ENCODE measurements around the gene SUPT20H. TPM values are rescaled to one million over a fixed set of nuclear protein-coding genes. Genes with fewer than 3 reads are reported as not detected.

The SUPT20H gene
- total and polyA plus RNA-seq, 2 of the 13 experiments (the other 11 are each of a cell fraction or from before 2014, with no cell fraction given): 35.0 to 63.6 TPM

DNA sequence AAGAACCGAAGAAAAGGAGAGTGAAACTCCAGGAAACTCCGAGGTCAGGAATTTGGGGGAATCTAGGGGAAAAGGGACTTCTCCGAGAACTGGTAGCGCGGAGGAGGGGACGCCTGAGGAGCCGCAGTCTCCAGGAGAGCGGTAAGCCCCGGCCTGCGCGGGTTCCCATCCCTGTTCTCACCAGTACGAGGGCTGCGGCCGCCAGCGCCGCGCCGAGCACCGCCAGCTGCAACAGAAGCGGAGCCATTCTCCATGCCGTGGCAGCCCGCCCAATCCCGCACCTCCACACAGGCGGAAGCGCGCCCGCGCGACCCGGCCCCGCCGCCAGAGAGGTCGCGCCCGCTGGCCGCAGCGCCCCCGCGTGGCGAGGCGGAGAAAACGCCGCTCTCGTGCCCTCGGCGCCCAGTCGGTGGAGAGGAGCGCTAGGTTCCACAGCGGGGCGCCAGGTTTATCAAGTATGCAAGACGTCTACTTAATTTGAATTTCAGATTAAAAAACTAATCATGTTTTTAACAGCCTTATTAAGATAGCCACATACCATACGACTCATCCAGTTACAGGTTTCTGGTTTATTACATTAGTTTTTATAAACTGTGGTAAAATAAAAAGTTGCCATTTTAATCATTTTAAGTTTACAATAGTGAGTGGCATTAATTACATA is 60.3 kb downstream of the SUPT20H start, which contains the start of gene ALG5 (continued):
- TF ChIP-seq, protein P1, sequence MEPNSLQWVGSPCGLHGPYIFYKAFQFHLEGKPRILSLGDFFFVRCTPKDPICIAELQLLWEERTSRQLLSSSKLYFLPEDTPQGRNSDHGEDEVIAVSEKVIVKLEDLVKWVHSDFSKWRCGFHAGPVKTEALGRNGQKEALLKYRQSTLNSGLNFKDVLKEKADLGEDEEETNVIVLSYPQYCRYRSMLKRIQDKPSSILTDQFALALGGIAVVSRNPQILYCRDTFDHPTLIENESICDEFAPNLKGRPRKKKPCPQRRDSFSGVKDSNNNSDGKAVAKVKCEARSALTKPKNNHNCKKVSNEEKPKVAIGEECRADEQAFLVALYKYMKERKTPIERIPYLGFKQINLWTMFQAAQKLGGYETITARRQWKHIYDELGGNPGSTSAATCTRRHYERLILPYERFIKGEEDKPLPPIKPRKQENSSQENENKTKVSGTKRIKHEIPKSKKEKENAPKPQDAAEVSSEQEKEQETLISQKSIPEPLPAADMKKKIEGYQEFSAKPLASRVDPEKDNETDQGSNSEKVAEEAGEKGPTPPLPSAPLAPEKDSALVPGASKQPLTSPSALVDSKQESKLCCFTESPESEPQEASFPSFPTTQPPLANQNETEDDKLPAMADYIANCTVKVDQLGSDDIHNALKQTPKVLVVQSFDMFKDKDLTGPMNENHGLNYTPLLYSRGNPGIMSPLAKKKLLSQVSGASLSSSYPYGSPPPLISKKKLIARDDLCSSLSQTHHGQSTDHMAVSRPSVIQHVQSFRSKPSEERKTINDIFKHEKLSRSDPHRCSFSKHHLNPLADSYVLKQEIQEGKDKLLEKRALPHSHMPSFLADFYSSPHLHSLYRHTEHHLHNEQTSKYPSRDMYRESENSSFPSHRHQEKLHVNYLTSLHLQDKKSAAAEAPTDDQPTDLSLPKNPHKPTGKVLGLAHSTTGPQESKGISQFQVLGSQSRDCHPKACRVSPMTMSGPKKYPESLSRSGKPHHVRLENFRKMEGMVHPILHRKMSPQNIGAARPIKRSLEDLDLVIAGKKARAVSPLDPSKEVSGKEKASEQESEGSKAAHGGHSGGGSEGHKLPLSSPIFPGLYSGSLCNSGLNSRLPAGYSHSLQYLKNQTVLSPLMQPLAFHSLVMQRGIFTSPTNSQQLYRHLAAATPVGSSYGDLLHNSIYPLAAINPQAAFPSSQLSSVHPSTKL (CRISPR knock-in tag; IDR thresholded peaks at IDR 0.05): peak; percentile 40; the same call in 1 of the 2 replicates
- TF ChIP-seq, protein P2, sequence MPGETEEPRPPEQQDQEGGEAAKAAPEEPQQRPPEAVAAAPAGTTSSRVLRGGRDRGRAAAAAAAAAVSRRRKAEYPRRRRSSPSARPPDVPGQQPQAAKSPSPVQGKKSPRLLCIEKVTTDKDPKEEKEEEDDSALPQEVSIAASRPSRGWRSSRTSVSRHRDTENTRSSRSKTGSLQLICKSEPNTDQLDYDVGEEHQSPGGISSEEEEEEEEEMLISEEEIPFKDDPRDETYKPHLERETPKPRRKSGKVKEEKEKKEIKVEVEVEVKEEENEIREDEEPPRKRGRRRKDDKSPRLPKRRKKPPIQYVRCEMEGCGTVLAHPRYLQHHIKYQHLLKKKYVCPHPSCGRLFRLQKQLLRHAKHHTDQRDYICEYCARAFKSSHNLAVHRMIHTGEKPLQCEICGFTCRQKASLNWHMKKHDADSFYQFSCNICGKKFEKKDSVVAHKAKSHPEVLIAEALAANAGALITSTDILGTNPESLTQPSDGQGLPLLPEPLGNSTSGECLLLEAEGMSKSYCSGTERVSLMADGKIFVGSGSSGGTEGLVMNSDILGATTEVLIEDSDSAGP (CRISPR knock-in tag; IDR thresholded peaks at IDR 0.05; ENCODE audit: borderline replicate concordance): peak; percentile 75
- TF ChIP-seq, protein P3, sequence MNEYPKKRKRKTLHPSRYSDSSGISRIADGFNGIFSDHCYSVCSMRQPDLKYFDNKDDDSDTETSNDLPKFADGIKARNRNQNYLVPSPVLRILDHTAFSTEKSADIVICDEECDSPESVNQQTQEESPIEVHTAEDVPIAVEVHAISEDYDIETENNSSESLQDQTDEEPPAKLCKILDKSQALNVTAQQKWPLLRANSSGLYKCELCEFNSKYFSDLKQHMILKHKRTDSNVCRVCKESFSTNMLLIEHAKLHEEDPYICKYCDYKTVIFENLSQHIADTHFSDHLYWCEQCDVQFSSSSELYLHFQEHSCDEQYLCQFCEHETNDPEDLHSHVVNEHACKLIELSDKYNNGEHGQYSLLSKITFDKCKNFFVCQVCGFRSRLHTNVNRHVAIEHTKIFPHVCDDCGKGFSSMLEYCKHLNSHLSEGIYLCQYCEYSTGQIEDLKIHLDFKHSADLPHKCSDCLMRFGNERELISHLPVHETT (CRISPR knock-in tag; conservative IDR thresholded peaks at IDR 0.05): peak; percentile 54; the same call in 1 of the 2 replicates
- TF ChIP-seq KLF12 (CRISPR knock-in tag; IDR thresholded peaks at IDR 0.05; ENCODE audit: borderline replicate concordance) (peak; percentile 66; the same call in 1 of the 2 replicates), ZNF563 (CRISPR knock-in tag; IDR thresholded peaks at IDR 0.05) (peak; percentile 67; the same call in 1 of the 2 replicates)
- TF ChIP-seq, protein P4, sequence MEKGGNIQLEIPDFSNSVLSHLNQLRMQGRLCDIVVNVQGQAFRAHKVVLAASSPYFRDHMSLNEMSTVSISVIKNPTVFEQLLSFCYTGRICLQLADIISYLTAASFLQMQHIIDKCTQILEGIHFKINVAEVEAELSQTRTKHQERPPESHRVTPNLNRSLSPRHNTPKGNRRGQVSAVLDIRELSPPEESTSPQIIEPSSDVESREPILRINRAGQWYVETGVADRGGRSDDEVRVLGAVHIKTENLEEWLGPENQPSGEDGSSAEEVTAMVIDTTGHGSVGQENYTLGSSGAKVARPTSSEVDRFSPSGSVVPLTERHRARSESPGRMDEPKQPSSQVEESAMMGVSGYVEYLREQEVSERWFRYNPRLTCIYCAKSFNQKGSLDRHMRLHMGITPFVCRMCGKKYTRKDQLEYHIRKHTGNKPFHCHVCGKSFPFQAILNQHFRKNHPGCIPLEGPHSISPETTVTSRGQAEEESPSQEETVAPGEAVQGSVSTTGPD (CRISPR knock-in tag; IDR thresholded peaks at IDR 0.05): no peak
- TF ChIP-seq, protein P5, sequence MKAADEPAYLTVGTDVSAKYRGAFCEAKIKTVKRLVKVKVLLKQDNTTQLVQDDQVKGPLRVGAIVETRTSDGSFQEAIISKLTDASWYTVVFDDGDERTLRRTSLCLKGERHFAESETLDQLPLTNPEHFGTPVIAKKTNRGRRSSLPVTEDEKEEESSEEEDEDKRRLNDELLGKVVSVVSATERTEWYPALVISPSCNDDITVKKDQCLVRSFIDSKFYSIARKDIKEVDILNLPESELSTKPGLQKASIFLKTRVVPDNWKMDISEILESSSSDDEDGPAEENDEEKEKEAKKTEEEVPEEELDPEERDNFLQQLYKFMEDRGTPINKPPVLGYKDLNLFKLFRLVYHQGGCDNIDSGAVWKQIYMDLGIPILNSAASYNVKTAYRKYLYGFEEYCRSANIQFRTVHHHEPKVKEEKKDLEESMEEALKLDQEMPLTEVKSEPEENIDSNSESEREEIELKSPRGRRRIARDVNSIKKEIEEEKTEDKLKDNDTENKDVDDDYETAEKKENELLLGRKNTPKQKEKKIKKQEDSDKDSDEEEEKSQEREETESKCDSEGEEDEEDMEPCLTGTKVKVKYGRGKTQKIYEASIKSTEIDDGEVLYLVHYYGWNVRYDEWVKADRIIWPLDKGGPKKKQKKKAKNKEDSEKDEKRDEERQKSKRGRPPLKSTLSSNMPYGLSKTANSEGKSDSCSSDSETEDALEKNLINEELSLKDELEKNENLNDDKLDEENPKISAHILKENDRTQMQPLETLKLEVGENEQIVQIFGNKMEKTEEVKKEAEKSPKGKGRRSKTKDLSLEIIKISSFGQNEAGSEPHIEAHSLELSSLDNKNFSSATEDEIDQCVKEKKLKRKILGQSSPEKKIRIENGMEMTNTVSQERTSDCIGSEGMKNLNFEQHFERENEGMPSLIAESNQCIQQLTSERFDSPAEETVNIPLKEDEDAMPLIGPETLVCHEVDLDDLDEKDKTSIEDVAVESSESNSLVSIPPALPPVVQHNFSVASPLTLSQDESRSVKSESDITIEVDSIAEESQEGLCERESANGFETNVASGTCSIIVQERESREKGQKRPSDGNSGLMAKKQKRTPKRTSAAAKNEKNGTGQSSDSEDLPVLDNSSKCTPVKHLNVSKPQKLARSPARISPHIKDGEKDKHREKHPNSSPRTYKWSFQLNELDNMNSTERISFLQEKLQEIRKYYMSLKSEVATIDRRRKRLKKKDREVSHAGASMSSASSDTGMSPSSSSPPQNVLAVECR (CRISPR knock-in tag; IDR thresholded peaks at IDR 0.05; ENCODE audit: borderline replicate concordance): peak; percentile 87
